ENCODE measurements around the gene PDZD2.

- TF ChIP-seq CTCF (IDR thresholded peaks at IDR 0.05) (no peak), POLR2A (IDR thresholded peaks at IDR 0.05) (no peak)
Measured at GRCh38 chr5:32108167-32108566, 469.2 kb downstream of the PDZD2 start.
